DOHH2 (cell line): ENCODE results near the gene IRF2.
"Not testable (repeated sequence)": the region's sequence is repeated elsewhere in the genome, so short reads cannot be mapped to it uniquely, and the experiment has no call there.

Source experiments
- H3F3A ChIP-seq: fragments of 200-600 bp; sonication (generic), shearing (Covaris generic); 2 replicates; pipeline ENCODE4 v1.6.0; 2016; ENCODE audit warnings: antibody characterized with exemption, mild to moderate bottlenecking; ENCODE audit not compliant: control insufficient read depth, insufficient read depth
- H3K27ac ChIP-seq: fragments of 200-600 bp; sonication (generic); 2 replicates; pipeline ENCODE4 v1.5.1; 2014; ENCODE audit warnings: low read depth, mild to moderate bottlenecking, low read length, moderate library complexity
- H3K27me3 ChIP-seq: fragments of 200-600 bp; sonication (generic); 2 replicates; pipeline ENCODE4 v1.6.1; 2014; ENCODE audit warnings: mild to moderate bottlenecking, low read length, mixed read lengths; ENCODE audit not compliant: control insufficient read depth
- H3K36me3 ChIP-seq: fragments of 200-600 bp; sonication (generic); 2 replicates; pipeline ENCODE4 v1.6.1; 2014; ENCODE audit warnings: mild to moderate bottlenecking, low read length, moderate library complexity, mixed read lengths; ENCODE audit not compliant: control insufficient read depth
- H3K4me1 ChIP-seq: fragments of 200-600 bp; sonication (generic); 2 replicates; pipeline ENCODE4 v1.6.1; 2014; ENCODE audit warnings: mild to moderate bottlenecking, low read length, mixed read lengths; ENCODE audit not compliant: control insufficient read depth
- H3K4me2 ChIP-seq: fragments of 200-600 bp; sonication (generic); 2 replicates; pipeline ENCODE4 v1.6.0; 2014; ENCODE audit warnings: mild to moderate bottlenecking, low read length, moderate library complexity
- H3K4me3 ChIP-seq: fragments of 200-600 bp; sonication (generic); 2 replicates; pipeline ENCODE4 v1.5.1; 2014; ENCODE audit warnings: mild to moderate bottlenecking, low read length, mixed read lengths
- H3K79me2 ChIP-seq: fragments of 200-600 bp; sonication (generic); 2 replicates; pipeline ENCODE4 v1.6.1; 2014; ENCODE audit warnings: mild to moderate bottlenecking, low read length, mixed read lengths; ENCODE audit not compliant: control insufficient read depth
- H3K9me2 ChIP-seq: fragments of 200-600 bp; sonication (generic); replicated peaks from 2 replicates; pipeline ENCODE4 v1.6.1; 2014; ENCODE audit warnings: mild to moderate bottlenecking, low read length, mixed read lengths; ENCODE audit not compliant: control insufficient read depth
- H3K9me3 ChIP-seq: fragments of 200-600 bp; sonication (generic); 2 replicates; pipeline ENCODE4 v1.6.1; 2014; ENCODE audit warnings: antibody characterized with exemption, low read length, mixed read lengths; ENCODE audit not compliant: control insufficient read depth, insufficient read depth
- H4K20me1 ChIP-seq: fragments of 200-600 bp; sonication (generic); 2 replicates; pipeline ENCODE4 v1.6.0; 2014; ENCODE audit warnings: low read depth, mild to moderate bottlenecking, antibody characterized with exemption, low read length, moderate library complexity; ENCODE audit not compliant: control insufficient read depth, insufficient read depth
- CTCF ChIP-seq: fragments of 200-600 bp; sonication (generic); IDR thresholded peaks from one replicate; pipeline ENCODE4 v1.5.1; 2014; ENCODE audit warnings: antibody characterized with exemption, mild to moderate bottlenecking, low read depth, low read length; ENCODE audit not compliant: poor library complexity, severe bottlenecking
- EZH2phosphoT487 ChIP-seq: fragments of 200-600 bp; sonication (generic); IDR thresholded peaks from 2 replicates; pipeline ENCODE4 v1.6.1; 2017; ENCODE audit warnings: borderline replicate concordance, mild to moderate bottlenecking, antibody characterized with exemption, low read length, moderate library complexity, mixed read lengths

Gene IRF2

GRCh38 chr4:184382189-184382846 lies 92.0 kb downstream of the IRF2 start:
- H3F3A ChIP-seq: peaks cover 13% of the 10 kb centered on the region
- H3K27ac ChIP-seq: no peak overlapping the region
- no peaks in the 10 kb centered on the region for H3K36me3 ChIP-seq
- peak overlapping the region; percentile 40 for H3K4me3 ChIP-seq
- no peaks in the 10 kb centered on the region for H3K9me2 ChIP-seq
- TF ChIP-seq EZH2phosphoT487 (no peak), CTCF (no peak)
- peak overlapping the region; percentile 79 for H3K4me2 ChIP-seq
- peaks cover 58% of the 10 kb centered on the region for H3K4me1 ChIP-seq
- peaks cover 14% of the 10 kb centered on the region; the same call in 1 of the 2 replicates for H4K20me1 ChIP-seq
- H3K9me3 ChIP-seq: 0 out of 2 replicates have a peak, but pooled peaks cover 2% of the 10 kb centered on the region
- H3K79me2 ChIP-seq: no peaks in the 10 kb centered on the region
- H3K27me3 ChIP-seq: peaks cover 63% of the 10 kb centered on the region

- H3K4me1 ChIP-seq: peaks cover 42% of the 10 kb centered on the region
- H3K27ac ChIP-seq: no peak overlapping the region
Observed at GRCh38 chr4:184380707-184381106, 93.6 kb downstream of the IRF2 start.

GRCh38 chr4:184380214-184380613 lies 94.1 kb downstream of the IRF2 start:
- H3F3A ChIP-seq, H3K4me2 ChIP-seq, H3K9me2 ChIP-seq, H3K36me3 ChIP-seq, H4K20me1 ChIP-seq, H3K4me3 ChIP-seq, H3K9me3 ChIP-seq, H3K79me2 ChIP-seq, H3K27ac ChIP-seq: not testable (repeated sequence)
- H3K4me1 ChIP-seq: peaks cover 37% of the 10 kb centered on the region
- H3K27me3 ChIP-seq: peaks cover 49% of the 10 kb centered on the region

More at GRCh38 chr4:184380707-184381106, 93.6 kb downstream of the IRF2 start:
- Histone ChIP-seq H3K4me3 (no peak overlapping the region), H4K20me1 (peaks cover 10% of the 10 kb centered on the region; the same call in 1 of the 2 replicates), H3K79me2 (no peaks in the 10 kb centered on the region), H3F3A (peaks cover 5% of the 10 kb centered on the region), H3K27me3 (peaks cover 54% of the 10 kb centered on the region), H3K9me3 (0 out of 2 replicates have a peak, but pooled peaks cover 2% of the 10 kb centered on the region), H3K36me3 (no peaks in the 10 kb centered on the region), H3K9me2 (no peaks in the 10 kb centered on the region), H3K4me2 (no peak overlapping the region)
- TF ChIP-seq EZH2phosphoT487 (no peak), CTCF (no peak)

- H3K36me3 ChIP-seq: no peaks in the 10 kb centered on the region
- H3K4me1 ChIP-seq: peaks cover 13% of the 10 kb centered on the region
- no peaks in the 10 kb centered on the region for H3F3A ChIP-seq
- H3K27ac ChIP-seq: no peak overlapping the region
- H3K4me2 ChIP-seq: no peak overlapping the region
- H4K20me1 ChIP-seq: peaks cover under 1% of the 10 kb centered on the region; the same call in 1 of the 2 replicates
- H3K79me2 ChIP-seq: no peaks in the 10 kb centered on the region
- TF ChIP-seq CTCF (no peak), EZH2phosphoT487 (no peak)
- H3K9me3 ChIP-seq: 0 out of 2 replicates have a peak, but pooled peaks cover 2% of the 10 kb centered on the region
- H3K27me3 ChIP-seq: peaks cover 21% of the 10 kb centered on the region
- no peaks in the 10 kb centered on the region for H3K9me2 ChIP-seq
- no peak overlapping the region for H3K4me3 ChIP-seq
Observed at GRCh38 chr4:184376923-184377322, 97.4 kb downstream of the IRF2 start.
